Liver (tissue), 9 donors: Measurements from ENCODE around the gene TBX2. TPM values are rescaled to one million over a fixed set of nuclear protein-coding genes. Genes with fewer than 3 reads are reported as not detected.
"Not testable (repeated sequence)": the region's sequence is repeated elsewhere in the genome, so short reads cannot be mapped to it uniquely, and the experiment has no call there.

Experiments used
- DNase-seq: peaks from one replicate; pipeline ENCODE4 v3.0.0-alpha.2; 2017; ENCODE audit warnings: low spot score
- H3K27ac ChIP-seq, 2 donors: one replicate each; pipeline ENCODE4 v1.7.0; 2013; ENCODE audit warnings: inconsistent platforms in 2 of 2, low read length in 2 of 2, control low read depth in 1 of 2, low read depth in 1 of 2, mild to moderate bottlenecking in 1 of 2
- H3K27me3 ChIP-seq, 4 donors: one replicate each; pipeline versions ENCODE4 v1.6.1 to v1.7.0; 2013; ENCODE audit warnings: low read length in 3 of 4, inconsistent platforms in 1 of 4, mild to moderate bottlenecking in 1 of 4, moderate library complexity in 1 of 4; ENCODE audit not compliant: control insufficient read depth in 4 of 4, insufficient read depth in 4 of 4
- H3K36me3 ChIP-seq, 4 donors: one replicate each; pipeline versions ENCODE4 v1.6.1 to v1.7.0; 2013; ENCODE audit warnings: low read length in 3 of 4, mild to moderate bottlenecking in 3 of 4, low read depth in 1 of 4, moderate library complexity in 1 of 4; ENCODE audit not compliant: control insufficient read depth in 4 of 4, insufficient read depth in 3 of 4
- H3K4me1 ChIP-seq, 4 donors: one replicate each; pipeline versions ENCODE4 v1.6.1 to v1.7.0; 2013; ENCODE audit warnings: low read length in 3 of 4, mild to moderate bottlenecking in 3 of 4, moderate library complexity in 1 of 4; ENCODE audit not compliant: control insufficient read depth in 4 of 4, insufficient read depth in 4 of 4
- H3K4me3 ChIP-seq, 3 donors: one replicate each; pipeline versions ENCODE4 v1.6.1 to v1.7.0; 2013; ENCODE audit warnings: low read length in 3 of 3, control low read depth in 1 of 3, low read depth in 1 of 3, mild to moderate bottlenecking in 1 of 3
- H3K9ac ChIP-seq, 2 donors: one replicate each; pipeline ENCODE4 v1.7.0; 2013; ENCODE audit warnings: low read length in 2 of 2, mild to moderate bottlenecking in 2 of 2, moderate library complexity in 2 of 2, control low read depth in 1 of 2, low read depth in 1 of 2
- H3K9me3 ChIP-seq, 4 donors: one replicate each; pipeline versions ENCODE4 v1.6.1 to v1.7.0; 2013; ENCODE audit warnings: low read length in 3 of 4; ENCODE audit not compliant: control insufficient read depth in 4 of 4
- EGR1 ChIP-seq, 2 donors: IDR thresholded peaks; 2 replicates each; pipeline ENCODE4 v1.6.1; 2016 to 2018; ENCODE audit warnings: antibody characterized with exemption in 2 of 2, low read depth in 2 of 2
- FOXA1 ChIP-seq: IDR thresholded peaks from 2 replicates; pipeline ENCODE4 v1.6.1; 2016; ENCODE audit warnings: antibody characterized with exemption
- FOXA2 ChIP-seq: IDR thresholded peaks from 2 replicates; pipeline ENCODE4 v1.6.1; 2016; ENCODE audit warnings: antibody characterized with exemption
- GABPA ChIP-seq, 2 donors: IDR thresholded peaks in 1 of 2; conservative IDR thresholded peaks in 1 of 2; 2 replicates each; pipeline ENCODE4 v1.6.1; 2016; ENCODE audit warnings: antibody characterized with exemption in 2 of 2, mild to moderate bottlenecking in 1 of 2, moderate library complexity in 1 of 2
- HNF4A ChIP-seq, 2 donors: conservative IDR thresholded peaks; 2 replicates each; pipeline ENCODE4 v1.6.1; 2016; ENCODE audit warnings: antibody characterized with exemption in 2 of 2, mild to moderate bottlenecking in 2 of 2
- JUND ChIP-seq, 2 donors: IDR thresholded peaks; 2 replicates each; pipeline ENCODE4 v1.6.1; 2016; ENCODE audit warnings: antibody characterized with exemption in 2 of 2
- RAD21 ChIP-seq, 2 donors: IDR thresholded peaks; 2 replicates each; pipeline ENCODE4 v1.6.1; 2016; ENCODE audit warnings: antibody characterized with exemption in 2 of 2, mild to moderate bottlenecking in 2 of 2
- RXRA ChIP-seq, 2 donors: IDR thresholded peaks; 2 replicates each; pipeline ENCODE4 v1.6.1; 2017 to 2018; ENCODE audit warnings: antibody characterized with exemption in 2 of 2, mild to moderate bottlenecking in 1 of 2
- SP1 ChIP-seq: IDR thresholded peaks from 2 replicates; pipeline ENCODE4 v1.6.1; 2018; ENCODE audit warnings: antibody characterized with exemption, mild to moderate bottlenecking
- YY1 ChIP-seq: IDR thresholded peaks from 2 replicates; pipeline ENCODE4 v1.6.1; 2016; ENCODE audit warnings: antibody characterized with exemption, mild to moderate bottlenecking
- WGBS: extraction: QIAGEN DNeasy Blood & Tissue Kit; methylation state at CpG from one replicate; pipeline ENCODE4 v1.1.7; 2013; 5-methylcytosine and 5-hydroxymethylcytosine counted together
- polyA plus RNA-seq, 2 donors: library from polyadenylated mRNA; stranded (reverse) in 1 of 2; unstranded in 1 of 2; fragments of 200-250 nt in 1 of 2; fragments of >200 nt in 1 of 2; fragmentation: Nextera tagmentation in 1 of 2; extraction: Ambion mirVana in 1 of 2; gene quantifications; one replicate each; pipeline versions ENCODE4 v1.2.1 to v1.2.3, GENCODE V29; 2013 to 2015
- total RNA-seq, 2 donors: library from RNA; depleted of rRNA; stranded (reverse); fragments of >200 nt; gene quantifications; one replicate each; pipeline ENCODE4 v1.2.3, GENCODE V29; 2014
- TF ChIP-seq, protein P1 (sequence below): IDR thresholded peaks from 2 replicates; pipeline ENCODE4 v1.6.1; 2016; ENCODE audit warnings: antibody characterized with exemption
- TF ChIP-seq, protein P2 (sequence below): fragments of 150-350 bp; IDR thresholded peaks from 2 replicates; pipeline ENCODE4 v1.5.1; 2017; ENCODE audit warnings: improper control_type of control experiment, low read depth, low read length; ENCODE audit not compliant: missing input control
- donor health status: healthy.
- donor health status: healthy.
- donor health status: healthy.
- donor health status: healthy.
- donor health status: healthy.

Gene TBX2
- total and polyA plus RNA-seq, 4 donors, result 0.85 to 3.1 (median 2.5) TPM

DNA sequence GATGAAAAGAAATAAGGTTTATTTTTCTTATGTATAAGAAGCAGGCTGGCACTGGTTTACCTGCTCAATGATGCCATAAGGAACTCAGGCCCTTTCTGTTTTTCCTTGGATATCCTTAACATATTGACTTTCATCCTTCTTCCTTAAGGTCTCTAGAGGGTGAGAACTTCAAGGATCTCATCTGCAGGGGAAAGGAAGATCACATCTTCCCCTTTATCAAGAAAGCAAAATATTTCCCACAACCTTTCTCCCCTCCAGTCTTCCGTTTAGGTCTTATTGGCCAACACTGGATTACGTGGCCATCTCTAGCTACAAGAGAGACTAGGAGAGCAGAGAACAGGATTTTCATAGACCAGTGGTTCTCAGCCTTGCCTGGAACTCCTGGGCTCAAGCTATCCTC, 48.4 kb downstream of the TBX2 start:
- TF ChIP-seq GABPA (IDR thresholded peaks at IDR 0.05 in 1 of 2, conservative IDR thresholded peaks at IDR 0.05 in 1 of 2) (no peak), YY1 (no peak), RAD21 (IDR thresholded peaks at IDR 0.05) (no peak), JUND (IDR thresholded peaks at IDR 0.05) (no peak), FOXA1 (no peak), EGR1 (IDR thresholded peaks at IDR 0.05; ENCODE audit: low read depth in 2 of 2) (no peak), RXRA (IDR thresholded peaks at IDR 0.05) (no peak), HNF4A (conservative IDR thresholded peaks at IDR 0.05) (no peak), SP1 (no peak), FOXA2 (no peak)
- TF ChIP-seq, protein P1, sequence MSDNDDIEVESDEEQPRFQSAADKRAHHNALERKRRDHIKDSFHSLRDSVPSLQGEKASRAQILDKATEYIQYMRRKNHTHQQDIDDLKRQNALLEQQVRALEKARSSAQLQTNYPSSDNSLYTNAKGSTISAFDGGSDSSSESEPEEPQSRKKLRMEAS, result no peak
- TF ChIP-seq, protein P2, sequence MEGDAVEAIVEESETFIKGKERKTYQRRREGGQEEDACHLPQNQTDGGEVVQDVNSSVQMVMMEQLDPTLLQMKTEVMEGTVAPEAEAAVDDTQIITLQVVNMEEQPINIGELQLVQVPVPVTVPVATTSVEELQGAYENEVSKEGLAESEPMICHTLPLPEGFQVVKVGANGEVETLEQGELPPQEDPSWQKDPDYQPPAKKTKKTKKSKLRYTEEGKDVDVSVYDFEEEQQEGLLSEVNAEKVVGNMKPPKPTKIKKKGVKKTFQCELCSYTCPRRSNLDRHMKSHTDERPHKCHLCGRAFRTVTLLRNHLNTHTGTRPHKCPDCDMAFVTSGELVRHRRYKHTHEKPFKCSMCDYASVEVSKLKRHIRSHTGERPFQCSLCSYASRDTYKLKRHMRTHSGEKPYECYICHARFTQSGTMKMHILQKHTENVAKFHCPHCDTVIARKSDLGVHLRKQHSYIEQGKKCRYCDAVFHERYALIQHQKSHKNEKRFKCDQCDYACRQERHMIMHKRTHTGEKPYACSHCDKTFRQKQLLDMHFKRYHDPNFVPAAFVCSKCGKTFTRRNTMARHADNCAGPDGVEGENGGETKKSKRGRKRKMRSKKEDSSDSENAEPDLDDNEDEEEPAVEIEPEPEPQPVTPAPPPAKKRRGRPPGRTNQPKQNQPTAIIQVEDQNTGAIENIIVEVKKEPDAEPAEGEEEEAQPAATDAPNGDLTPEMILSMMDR, result no peak
- H3K27ac ChIP-seq, result no peak overlapping the region
- no peak overlapping the region for H3K4me3 ChIP-seq
- peaks cover 0 to 12% (median 8%) of the 10 kb centered on the region in 4 donors for H3K27me3 ChIP-seq
- no peaks in the 10 kb centered on the region for H3K36me3 ChIP-seq
- WGBS, result 78% methylated on average over 2 of the region's 2 CpGs
- H3K9me3 ChIP-seq, result no peaks in the 10 kb centered on the region
- no peak overlapping the region for H3K9ac ChIP-seq
- DNase-seq, result no peak
- peaks cover 0 to 14% (median 10%) of the 10 kb centered on the region in 4 donors for H3K4me1 ChIP-seq

DNA sequence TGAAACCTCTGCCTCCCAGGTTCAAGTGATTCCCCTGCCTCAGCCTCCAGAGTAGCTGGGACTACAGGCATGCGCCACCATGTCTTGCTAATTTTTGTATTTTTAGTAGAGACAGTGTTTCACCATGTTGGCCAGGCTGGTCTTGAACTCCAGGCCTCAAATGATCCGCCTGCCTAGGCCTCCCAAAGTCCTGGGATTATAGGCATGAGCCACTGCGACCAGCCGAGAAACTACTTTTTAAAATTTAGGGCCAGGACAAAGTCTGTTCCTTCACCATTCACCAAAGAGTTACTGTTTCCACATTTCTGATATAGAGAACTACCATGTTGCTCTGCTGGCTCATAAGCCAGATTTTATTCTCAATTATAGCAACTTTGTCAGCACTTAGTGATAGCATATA, 49.5 kb downstream of the TBX2 start:
- not testable (repeated sequence) for H3K27ac ChIP-seq, H3K36me3 ChIP-seq, H3K4me3 ChIP-seq, H3K9me3 ChIP-seq, DNase-seq, H3K9ac ChIP-seq
- 85% methylated on average over 4 of the region's 4 CpGs for whole genome bisulfite sequencing
- peaks cover 4 to 11% (median 8%) of the 10 kb centered on the region in 4 donors for H3K27me3 ChIP-seq
- peaks cover 0 to 16% (median 10%) of the 10 kb centered on the region in 4 donors for H3K4me1 ChIP-seq

DNA sequence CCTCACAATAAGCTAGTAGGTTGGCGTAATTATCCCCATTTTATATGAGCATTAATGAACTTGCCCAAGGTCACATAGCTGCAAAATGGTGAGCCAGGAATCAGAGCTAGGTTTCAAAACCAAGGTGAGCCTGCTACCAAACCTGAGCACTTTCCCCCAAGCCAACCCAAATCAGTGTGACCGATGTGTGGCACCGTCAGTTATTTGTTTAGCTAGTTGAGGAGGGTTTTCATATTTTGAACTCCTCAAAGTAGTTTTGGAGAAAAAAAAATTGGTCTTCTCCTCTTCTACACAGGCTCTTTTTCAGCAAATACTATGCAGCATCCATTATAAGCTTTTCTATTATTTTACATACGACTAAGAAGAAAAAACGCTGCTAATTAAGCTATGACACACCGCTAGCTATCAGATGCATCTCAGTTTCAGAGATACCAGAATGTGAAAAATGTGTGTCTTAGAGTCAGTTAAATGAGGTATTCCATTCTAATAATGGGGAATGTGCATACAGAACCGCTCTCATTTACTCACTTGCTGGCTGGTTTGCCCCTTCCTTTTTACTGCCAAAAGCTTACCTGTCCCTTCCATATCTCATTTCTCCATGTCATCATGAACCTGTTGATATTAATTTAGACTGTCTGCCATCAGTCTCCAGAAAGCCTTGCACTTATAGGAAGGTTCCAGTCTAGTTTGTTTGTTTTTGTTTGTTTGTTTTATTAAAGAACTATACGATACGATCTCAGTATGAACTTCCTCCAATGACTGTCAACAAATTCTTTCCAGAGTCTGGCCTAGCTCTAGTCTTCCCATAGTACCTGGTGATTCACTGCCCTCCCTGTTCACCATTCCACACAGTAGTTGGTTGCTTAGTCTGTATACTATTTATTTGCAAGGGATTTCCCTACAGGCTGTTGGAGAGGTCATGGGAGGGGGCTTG, 50.3 kb downstream of the TBX2 start:
- Histone ChIP-seq H3K36me3 (no peaks in the 10 kb centered on the region), H3K4me3 (no peak overlapping the region), H3K9ac (no peak overlapping the region), H3K4me1 (peaks cover 1 to 22% (median 14%) of the 10 kb centered on the region in 4 donors), H3K9me3 (peaks cover 0 to 3% (median 0%) of the 10 kb centered on the region in 4 donors), H3K27me3 (peaks cover 4 to 18% (median 10%) of the 10 kb centered on the region in 4 donors), H3K27ac (no peak overlapping the region)
- TF ChIP-seq FOXA2 (no peak), SP1 (no peak), YY1 (no peak), HNF4A (conservative IDR thresholded peaks at IDR 0.05) (no peak)
- DNase-seq, result no peak
- WGBS, result 80% methylated on average over 9 of the region's 9 CpGs
